DND-41 (cell line): ENCODE data around the gene PCDHGB2.

Experiments
- ATAC-seq: fragments of 200-7000 bp; cut with Tn5 transposase; 3 replicates; pipeline ENCODE4 v1.9.1; 2021; ENCODE audit warnings: low read depth; ENCODE audit not compliant: insufficient read depth
- DNase-seq: peaks from one replicate; pipeline ENCODE4 v3.0.0-alpha.2; 2020
- H2AFZ ChIP-seq: 2 replicates; pipeline ENCODE4 v1.6.0; 2012; ENCODE audit warnings: low read depth, low read length
- H3K27ac ChIP-seq: 2 replicates; pipeline ENCODE4 v1.5.1; 2012; ENCODE audit warnings: low read length, inconsistent platforms
- H3K27me3 ChIP-seq: fragments of 200-600 bp; sonication (generic); 2 replicates; pipeline ENCODE4 v1.6.0; 2012; ENCODE audit warnings: low read length, mild to moderate bottlenecking, inconsistent platforms; ENCODE audit not compliant: insufficient read depth, poor library complexity
- H3K36me3 ChIP-seq: 2 replicates; pipeline ENCODE4 v1.5.1; 2012; ENCODE audit warnings: low read length, inconsistent platforms; ENCODE audit not compliant: insufficient read depth
- H3K4me1 ChIP-seq: 2 replicates; pipeline ENCODE4 v1.5.1; 2012; ENCODE audit warnings: mild to moderate bottlenecking, low read length; ENCODE audit not compliant: insufficient read depth
- H3K4me2 ChIP-seq: 2 replicates; pipeline ENCODE4 v1.6.0; 2012; ENCODE audit warnings: mild to moderate bottlenecking, moderate library complexity, low read length, inconsistent platforms; ENCODE audit not compliant: insufficient read depth
- H3K4me3 ChIP-seq, 2 experiments: fragments of 200-600 bp in 1 of 2; shearing (Covaris generic) in 1 of 2; 2 replicates each; pipeline ENCODE4 v1.5.1; 2012 to 2016; ENCODE audit warnings: inconsistent platforms in 2 of 2, low read length in 2 of 2, mild to moderate bottlenecking in 2 of 2, low read depth in 1 of 2, moderate library complexity in 1 of 2
- H3K79me2 ChIP-seq: 2 replicates; pipeline ENCODE4 v1.6.0; 2012; ENCODE audit warnings: low read length, inconsistent platforms; ENCODE audit not compliant: insufficient read depth
- H3K9ac ChIP-seq: 2 replicates; pipeline ENCODE4 v1.6.0; 2012; ENCODE audit warnings: low read depth, mild to moderate bottlenecking, inconsistent platforms, low read length, moderate library complexity
- H3K9me3 ChIP-seq: 2 replicates; pipeline ENCODE4 v1.5.1; 2012; ENCODE audit warnings: low read length, moderate library complexity, mild to moderate bottlenecking, inconsistent platforms; ENCODE audit not compliant: insufficient read depth, severe bottlenecking
- H4K20me1 ChIP-seq: 2 replicates; pipeline ENCODE4 v1.6.0; 2012; ENCODE audit warnings: low read length; ENCODE audit not compliant: insufficient read depth
- EZH2 ChIP-seq: IDR thresholded peaks from 3 replicates; pipeline ENCODE4 v1.6.1; 2012; ENCODE audit warnings: borderline replicate concordance, low read depth, mild to moderate bottlenecking, moderate library complexity, low read length, inconsistent platforms; ENCODE audit not compliant: severe bottlenecking
- TF ChIP-seq, protein P1 (sequence below): IDR thresholded peaks from 2 replicates; pipeline ENCODE4 v1.5.1; 2012; ENCODE audit warnings: borderline replicate concordance, low read length, moderate library complexity, mild to moderate bottlenecking; ENCODE audit not compliant: poor library complexity, severe bottlenecking; ENCODE audit errors: extremely low read depth

The PCDHGB2 gene

GRCh38 chr5:141319699-141320098, 40.1 kb upstream of the PCDHGB2 start:
- Histone ChIP-seq H3K27me3 (no peaks in the 10 kb centered on the region), H3K4me3 (peak overlapping the region; percentile 56 to 76; a peak in 3 of 4 replicates), H2AFZ (no peak overlapping the region), H3K27ac (peak overlapping the region; percentile 8; the same call in 1 of the 2 replicates), H3K4me2 (peak overlapping the region; percentile 62), H3K79me2 (peaks cover 24% of the 10 kb centered on the region), H3K36me3 (peaks cover 23% of the 10 kb centered on the region), H3K9me3 (peaks cover 41% of the 10 kb centered on the region), H3K4me1 (peaks cover 22% of the 10 kb centered on the region), H4K20me1 (no peaks in the 10 kb centered on the region), H3K9ac (0 out of 2 replicates have a peak overlapping the region, but pooled peaks have one; percentile 66)
- ATAC-seq (no peak), DNase-seq (no peak)
- no peak for TF ChIP-seq EZH2
- TF ChIP-seq, protein P1, sequence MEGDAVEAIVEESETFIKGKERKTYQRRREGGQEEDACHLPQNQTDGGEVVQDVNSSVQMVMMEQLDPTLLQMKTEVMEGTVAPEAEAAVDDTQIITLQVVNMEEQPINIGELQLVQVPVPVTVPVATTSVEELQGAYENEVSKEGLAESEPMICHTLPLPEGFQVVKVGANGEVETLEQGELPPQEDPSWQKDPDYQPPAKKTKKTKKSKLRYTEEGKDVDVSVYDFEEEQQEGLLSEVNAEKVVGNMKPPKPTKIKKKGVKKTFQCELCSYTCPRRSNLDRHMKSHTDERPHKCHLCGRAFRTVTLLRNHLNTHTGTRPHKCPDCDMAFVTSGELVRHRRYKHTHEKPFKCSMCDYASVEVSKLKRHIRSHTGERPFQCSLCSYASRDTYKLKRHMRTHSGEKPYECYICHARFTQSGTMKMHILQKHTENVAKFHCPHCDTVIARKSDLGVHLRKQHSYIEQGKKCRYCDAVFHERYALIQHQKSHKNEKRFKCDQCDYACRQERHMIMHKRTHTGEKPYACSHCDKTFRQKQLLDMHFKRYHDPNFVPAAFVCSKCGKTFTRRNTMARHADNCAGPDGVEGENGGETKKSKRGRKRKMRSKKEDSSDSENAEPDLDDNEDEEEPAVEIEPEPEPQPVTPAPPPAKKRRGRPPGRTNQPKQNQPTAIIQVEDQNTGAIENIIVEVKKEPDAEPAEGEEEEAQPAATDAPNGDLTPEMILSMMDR: no peak

DNA sequence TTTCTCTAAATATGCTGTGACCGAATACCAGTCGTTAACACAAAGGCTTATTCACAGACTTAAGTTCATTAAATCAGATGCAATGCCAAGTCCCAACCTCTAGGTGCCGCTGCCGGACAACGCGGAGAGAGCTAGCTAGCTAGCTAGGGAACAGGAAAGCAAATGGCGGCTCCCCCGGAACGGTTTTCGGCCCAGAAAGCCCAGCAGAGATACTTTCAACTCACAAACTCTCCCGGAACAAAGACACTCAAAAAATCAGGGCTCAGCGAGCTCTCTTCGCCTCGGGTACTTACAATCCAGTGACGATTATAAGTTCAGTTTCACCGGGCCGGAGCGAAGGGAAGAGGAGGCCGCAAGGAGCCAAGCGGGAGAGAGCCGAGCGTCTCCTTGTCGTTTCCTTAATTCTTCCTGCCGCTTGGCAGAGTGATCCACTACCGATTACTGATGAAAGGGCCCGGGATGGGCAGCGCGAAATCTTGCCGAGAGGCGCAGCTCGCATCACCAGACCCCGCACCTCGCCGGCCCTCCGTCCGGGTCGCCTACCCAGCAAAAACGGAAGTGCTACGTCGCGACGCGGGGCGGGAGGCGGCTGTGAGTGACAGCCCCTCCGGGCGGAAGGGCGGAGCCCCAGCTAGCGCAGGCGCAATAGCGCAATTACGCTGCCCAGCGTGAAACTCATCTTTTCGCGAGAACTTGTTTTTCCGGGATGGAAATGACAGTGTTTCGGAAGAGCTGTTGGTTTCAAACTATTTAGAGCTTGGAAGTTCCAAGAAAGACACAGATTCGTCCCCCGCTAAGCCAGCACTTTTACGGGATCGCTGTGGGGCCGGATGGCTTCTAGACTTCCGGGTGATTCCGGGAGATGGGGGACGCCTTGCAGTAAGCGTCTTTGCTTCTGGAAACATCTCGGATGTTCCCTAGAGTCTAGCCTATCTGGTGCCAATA, 39.3 kb upstream of the PCDHGB2 start, which contains the start of gene TAF7:
TAF7 (minus strand) TSS at position 560 of the 945 bp plus-strand sequence. CDS start 740 bp downstream, outside the sequence.
- peak within 1 kb of the TSS; percentile 56 to 76 for H3K4me3 ChIP-seq
- H2AFZ ChIP-seq: peak within 1 kb of the TSS; percentile 99
- ATAC-seq (peak; percentile 94), DNase-seq (peak; percentile 89)
- peaks cover 23% of the 10 kb centered on the region for H3K36me3 ChIP-seq
- H3K9ac ChIP-seq: peak within 1 kb of the TSS; percentile 66
- peak within 1 kb of the TSS; percentile 62 for H3K4me2 ChIP-seq
- H4K20me1 ChIP-seq: no peaks in the 10 kb centered on the region
- no peaks in the 10 kb centered on the region for H3K27me3 ChIP-seq
- peaks cover 24% of the 10 kb centered on the region for H3K79me2 ChIP-seq
- peak within 1 kb of the TSS; percentile 87 for H3K27ac ChIP-seq
- TF ChIP-seq EZH2: no peak
- TF ChIP-seq, protein P1: peak; percentile 91
- peaks cover 22% of the 10 kb centered on the region for H3K4me1 ChIP-seq
- peaks cover 41% of the 10 kb centered on the region for H3K9me3 ChIP-seq

DNA sequence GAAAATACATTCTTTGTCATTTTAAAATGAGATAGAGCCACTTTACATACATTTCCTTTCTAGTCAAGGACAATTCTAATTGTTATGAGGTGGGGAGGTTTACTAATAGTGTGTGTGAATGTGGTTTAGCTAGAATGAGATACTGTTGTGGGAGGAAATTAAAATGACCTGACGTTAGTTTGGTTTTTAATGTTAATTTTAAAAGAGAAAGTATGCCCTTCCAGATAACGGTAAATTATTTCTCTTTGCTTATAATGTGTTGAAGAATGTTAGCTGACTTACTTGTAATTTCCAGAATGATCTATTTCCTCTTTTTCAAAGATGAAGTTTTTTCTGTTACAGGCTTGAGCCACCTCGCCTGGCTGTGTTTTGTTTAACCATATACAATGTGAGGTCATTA, 37.5 kb upstream of the PCDHGB2 start:
- no peak overlapping the region for H3K9ac ChIP-seq
- no peak overlapping the region for H3K27ac ChIP-seq
- peaks cover 41% of the 10 kb centered on the region for H3K9me3 ChIP-seq
- H4K20me1 ChIP-seq: no peaks in the 10 kb centered on the region
- DNase-seq (no peak), ATAC-seq (no peak)
- H3K4me3 ChIP-seq: no peak overlapping the region
- peaks cover 22% of the 10 kb centered on the region for H3K4me1 ChIP-seq
- no peak overlapping the region for H2AFZ ChIP-seq
- TF ChIP-seq EZH2: no peak
- TF ChIP-seq, protein P1: no peak
- H3K36me3 ChIP-seq: peaks cover 23% of the 10 kb centered on the region
- no peaks in the 10 kb centered on the region for H3K27me3 ChIP-seq
- H3K4me2 ChIP-seq: no peak overlapping the region
- peaks cover 24% of the 10 kb centered on the region for H3K79me2 ChIP-seq
